Measurements from ENCODE around the gene CPEB4. TPM values are rescaled to one million over a fixed set of nuclear protein-coding genes. Genes with fewer than 3 reads are reported as not detected.

CPEB4 gene
- total and polyA plus RNA-seq, 2 experiments from 2014 or later: 5.9 to 10.2 TPM

DNA sequence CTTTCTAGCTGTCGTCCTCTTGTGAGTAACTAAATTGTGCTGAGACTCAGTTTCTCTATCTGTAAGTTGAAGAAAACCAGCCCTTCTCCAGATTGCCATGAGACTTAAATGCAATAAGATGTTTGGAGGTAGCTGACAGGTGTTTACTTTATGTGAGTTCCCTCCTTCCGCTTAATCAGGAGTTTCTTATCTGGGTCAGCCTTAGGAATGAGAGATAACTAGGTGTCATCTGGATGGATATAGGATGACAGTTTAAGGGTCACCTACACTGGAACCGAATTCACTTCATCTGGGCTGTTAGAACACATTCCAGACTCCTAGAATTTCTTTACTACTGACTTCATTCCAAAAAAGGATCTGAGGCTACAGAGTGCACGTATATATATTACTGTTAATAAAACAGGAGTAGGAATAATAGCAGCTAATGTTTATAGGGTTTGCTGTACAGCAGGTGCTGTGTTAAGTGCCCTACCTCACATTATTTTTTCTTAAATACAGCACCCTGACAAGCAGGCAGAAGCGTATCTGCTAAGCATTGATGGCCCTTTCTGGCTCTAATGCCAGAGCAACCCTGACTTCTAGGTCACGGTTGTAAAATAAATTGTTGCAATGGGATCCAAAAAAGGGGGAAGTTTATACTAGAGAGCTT is 30.0 kb upstream of the CPEB4 start (continued):
- TF ChIP-seq, protein P1, sequence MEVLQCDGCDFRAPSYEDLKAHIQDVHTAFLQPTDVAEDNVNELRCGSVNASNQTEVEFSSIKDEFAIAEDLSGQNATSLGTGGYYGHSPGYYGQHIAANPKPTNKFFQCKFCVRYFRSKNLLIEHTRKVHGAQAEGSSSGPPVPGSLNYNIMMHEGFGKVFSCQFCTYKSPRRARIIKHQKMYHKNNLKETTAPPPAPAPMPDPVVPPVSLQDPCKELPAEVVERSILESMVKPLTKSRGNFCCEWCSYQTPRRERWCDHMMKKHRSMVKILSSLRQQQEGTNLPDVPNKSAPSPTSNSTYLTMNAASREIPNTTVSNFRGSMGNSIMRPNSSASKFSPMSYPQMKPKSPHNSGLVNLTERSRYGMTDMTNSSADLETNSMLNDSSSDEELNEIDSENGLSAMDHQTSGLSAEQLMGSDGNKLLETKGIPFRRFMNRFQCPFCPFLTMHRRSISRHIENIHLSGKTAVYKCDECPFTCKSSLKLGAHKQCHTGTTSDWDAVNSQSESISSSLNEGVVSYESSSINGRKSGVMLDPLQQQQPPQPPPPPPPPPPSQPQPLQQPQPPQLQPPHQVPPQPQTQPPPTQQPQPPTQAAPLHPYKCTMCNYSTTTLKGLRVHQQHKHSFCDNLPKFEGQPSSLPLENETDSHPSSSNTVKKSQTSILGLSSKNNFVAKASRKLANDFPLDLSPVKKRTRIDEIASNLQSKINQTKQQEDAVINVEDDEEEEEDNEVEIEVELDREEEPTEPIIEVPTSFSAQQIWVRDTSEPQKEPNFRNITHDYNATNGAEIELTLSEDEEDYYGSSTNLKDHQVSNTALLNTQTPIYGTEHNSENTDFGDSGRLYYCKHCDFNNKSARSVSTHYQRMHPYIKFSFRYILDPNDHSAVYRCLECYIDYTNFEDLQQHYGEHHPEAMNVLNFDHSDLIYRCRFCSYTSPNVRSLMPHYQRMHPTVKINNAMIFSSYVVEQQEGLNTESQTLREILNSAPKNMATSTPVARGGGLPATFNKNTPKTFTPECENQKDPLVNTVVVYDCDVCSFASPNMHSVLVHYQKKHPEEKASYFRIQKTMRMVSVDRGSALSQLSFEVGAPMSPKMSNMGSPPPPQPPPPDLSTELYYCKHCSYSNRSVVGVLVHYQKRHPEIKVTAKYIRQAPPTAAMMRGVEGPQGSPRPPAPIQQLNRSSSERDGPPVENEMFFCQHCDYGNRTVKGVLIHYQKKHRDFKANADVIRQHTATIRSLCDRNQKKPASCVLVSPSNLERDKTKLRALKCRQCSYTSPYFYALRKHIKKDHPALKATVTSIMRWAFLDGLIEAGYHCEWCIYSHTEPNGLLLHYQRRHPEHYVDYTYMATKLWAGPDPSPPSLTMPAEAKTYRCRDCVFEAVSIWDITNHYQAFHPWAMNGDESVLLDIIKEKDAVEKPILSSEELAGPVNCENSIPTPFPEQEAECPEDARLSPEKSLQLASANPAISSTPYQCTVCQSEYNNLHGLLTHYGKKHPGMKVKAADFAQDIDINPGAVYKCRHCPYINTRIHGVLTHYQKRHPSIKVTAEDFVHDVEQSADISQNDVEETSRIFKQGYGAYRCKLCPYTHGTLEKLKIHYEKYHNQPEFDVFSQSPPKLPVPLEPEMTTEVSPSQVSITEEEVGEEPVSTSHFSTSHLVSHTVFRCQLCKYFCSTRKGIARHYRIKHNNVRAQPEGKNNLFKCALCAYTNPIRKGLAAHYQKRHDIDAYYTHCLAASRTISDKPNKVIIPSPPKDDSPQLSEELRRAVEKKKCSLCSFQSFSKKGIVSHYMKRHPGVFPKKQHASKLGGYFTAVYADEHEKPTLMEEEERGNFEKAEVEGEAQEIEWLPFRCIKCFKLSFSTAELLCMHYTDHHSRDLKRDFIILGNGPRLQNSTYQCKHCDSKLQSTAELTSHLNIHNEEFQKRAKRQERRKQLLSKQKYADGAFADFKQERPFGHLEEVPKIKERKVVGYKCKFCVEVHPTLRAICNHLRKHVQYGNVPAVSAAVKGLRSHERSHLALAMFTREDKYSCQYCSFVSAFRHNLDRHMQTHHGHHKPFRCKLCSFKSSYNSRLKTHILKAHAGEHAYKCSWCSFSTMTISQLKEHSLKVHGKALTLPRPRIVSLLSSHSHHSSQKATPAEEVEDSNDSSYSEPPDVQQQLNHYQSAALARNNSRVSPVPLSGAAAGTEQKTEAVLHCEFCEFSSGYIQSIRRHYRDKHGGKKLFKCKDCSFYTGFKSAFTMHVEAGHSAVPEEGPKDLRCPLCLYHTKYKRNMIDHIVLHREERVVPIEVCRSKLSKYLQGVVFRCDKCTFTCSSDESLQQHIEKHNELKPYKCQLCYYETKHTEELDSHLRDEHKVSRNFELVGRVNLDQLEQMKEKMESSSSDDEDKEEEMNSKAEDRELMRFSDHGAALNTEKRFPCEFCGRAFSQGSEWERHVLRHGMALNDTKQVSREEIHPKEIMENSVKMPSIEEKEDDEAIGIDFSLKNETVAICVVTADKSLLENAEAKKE (CRISPR knock-in tag; IDR thresholded peaks at IDR 0.05): no peak
- TF ChIP-seq ZNF331 (CRISPR knock-in tag; IDR thresholded peaks at IDR 0.05; ENCODE audit: low read depth): no peak

DNA sequence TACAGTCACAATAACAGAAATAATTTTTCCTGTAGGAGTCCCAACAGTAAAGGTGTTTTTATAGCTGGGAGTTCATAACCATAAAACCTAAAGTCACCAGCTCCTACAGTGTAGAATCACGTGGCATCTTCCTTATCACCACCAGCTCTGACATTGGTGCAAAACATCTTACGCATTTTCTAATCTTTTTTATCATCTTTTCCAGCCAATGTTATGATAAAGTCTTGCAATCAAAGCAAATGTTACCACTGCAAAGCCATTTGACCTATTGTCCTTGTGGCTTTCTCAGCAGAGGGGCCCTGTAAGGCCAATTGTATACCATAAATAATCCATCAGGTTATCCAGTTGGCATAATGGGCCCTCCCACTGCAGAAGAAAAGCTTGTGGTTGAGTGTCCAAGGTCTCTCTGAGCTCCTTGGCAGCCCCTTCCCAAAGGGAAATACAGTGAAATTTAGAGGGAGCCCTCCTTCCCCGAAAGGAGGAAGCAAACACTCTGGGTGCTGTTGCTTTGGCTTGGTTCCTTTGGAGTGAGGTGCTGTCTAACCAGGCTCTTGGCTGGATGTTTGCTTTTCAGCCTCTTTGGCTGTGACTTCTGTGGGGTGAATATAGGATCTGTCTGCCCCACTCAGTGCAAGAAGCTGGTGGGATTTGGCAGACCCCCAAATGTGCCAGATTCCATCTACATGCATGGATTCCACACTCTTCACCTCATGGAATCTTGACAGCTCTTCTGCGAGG is 29.3 kb upstream of the CPEB4 start:
- Histone ChIP-seq H3K27ac (ENCODE audit: low read depth) (no peak overlapping the region), H3K27me3 (ENCODE audit: insufficient read depth) (no peaks in the 10 kb centered on the region), H3K36me3 (ENCODE audit: insufficient read depth) (no peaks in the 10 kb centered on the region), H3K79me2 (replicated peaks; ENCODE audit: insufficient read depth) (no peaks in the 10 kb centered on the region), H2AFZ (no peak overlapping the region), H3F3A (replicated peaks; ENCODE audit: low read depth) (no peaks in the 10 kb centered on the region), H3K4me1 (ENCODE audit: insufficient read depth) (no peaks in the 10 kb centered on the region), H4K20me1 (replicated peaks; ENCODE audit: insufficient read depth) (no peaks in the 10 kb centered on the region), H3K4me3 (no peak overlapping the region), H3K9me2 (ENCODE audit: insufficient read depth) (no peaks in the 10 kb centered on the region), H3K4me2 (no peak overlapping the region)
- TF ChIP-seq EZH2phosphoT487 (IDR thresholded peaks at IDR 0.05; ENCODE audit: unreplicated experiment) (no peak), ZNF114 (CRISPR knock-in tag; IDR thresholded peaks at IDR 0.05) (no peak)
- TF ChIP-seq, protein P2, sequence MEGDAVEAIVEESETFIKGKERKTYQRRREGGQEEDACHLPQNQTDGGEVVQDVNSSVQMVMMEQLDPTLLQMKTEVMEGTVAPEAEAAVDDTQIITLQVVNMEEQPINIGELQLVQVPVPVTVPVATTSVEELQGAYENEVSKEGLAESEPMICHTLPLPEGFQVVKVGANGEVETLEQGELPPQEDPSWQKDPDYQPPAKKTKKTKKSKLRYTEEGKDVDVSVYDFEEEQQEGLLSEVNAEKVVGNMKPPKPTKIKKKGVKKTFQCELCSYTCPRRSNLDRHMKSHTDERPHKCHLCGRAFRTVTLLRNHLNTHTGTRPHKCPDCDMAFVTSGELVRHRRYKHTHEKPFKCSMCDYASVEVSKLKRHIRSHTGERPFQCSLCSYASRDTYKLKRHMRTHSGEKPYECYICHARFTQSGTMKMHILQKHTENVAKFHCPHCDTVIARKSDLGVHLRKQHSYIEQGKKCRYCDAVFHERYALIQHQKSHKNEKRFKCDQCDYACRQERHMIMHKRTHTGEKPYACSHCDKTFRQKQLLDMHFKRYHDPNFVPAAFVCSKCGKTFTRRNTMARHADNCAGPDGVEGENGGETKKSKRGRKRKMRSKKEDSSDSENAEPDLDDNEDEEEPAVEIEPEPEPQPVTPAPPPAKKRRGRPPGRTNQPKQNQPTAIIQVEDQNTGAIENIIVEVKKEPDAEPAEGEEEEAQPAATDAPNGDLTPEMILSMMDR (conservative IDR thresholded peaks at IDR 0.05; ENCODE audit: low read depth in 2 of 2): no peak
- peaks cover 11% of the 10 kb centered on the region; the same call in 2 of the 3 replicates for H3K4me1 Mint-ChIP-seq
- no peaks in the 10 kb centered on the region for H3K9me3 Mint-ChIP-seq
- H3K4me3 Mint-ChIP-seq: no peak overlapping the region
- H3K36me3 Mint-ChIP-seq (ENCODE audit: low read depth): no peaks in the 10 kb centered on the region
- ATAC-seq (no peak), DNase-seq (ENCODE audit: low spot score) (no peak)
- peaks cover 18% of the 10 kb centered on the region for H3K27me3 Mint-ChIP-seq (ENCODE audit: insufficient read depth, low read depth, poor library complexity)
- H3K27ac Mint-ChIP-seq: no peak overlapping the region
